Hepatocyte (in vitro differentiated cells): ENCODE measurements around the gene SIVA1. TPM values are rescaled to one million over a fixed set of nuclear protein-coding genes. Genes with fewer than 3 reads are reported as not detected.

Source experiments
- DNase-seq: peaks from one replicate; pipeline ENCODE4 v3.0.0-alpha.2; 2016; ENCODE audit warnings: low spot score
- H2AFZ ChIP-seq: fragments of 200-600 bp; sonication (generic); 2 replicates; pipeline ENCODE4 v1.6.0; 2016; ENCODE audit warnings: antibody characterized with exemption, mild to moderate bottlenecking
- H3K27ac ChIP-seq: fragments of 200-600 bp; sonication (generic); 2 replicates; pipeline ENCODE4 v1.5.1; 2016; ENCODE audit warnings: mild to moderate bottlenecking
- H3K27me3 ChIP-seq: fragments of 200-600 bp; sonication (generic); 2 replicates; pipeline ENCODE4 v1.6.1; 2016
- H3K36me3 ChIP-seq: fragments of 200-600 bp; sonication (generic); replicated peaks from 2 replicates; pipeline ENCODE4 v1.5.1; 2016; ENCODE audit warnings: low read depth; ENCODE audit not compliant: insufficient read depth
- H3K4me1 ChIP-seq: fragments of 200-600 bp; sonication (generic); 2 replicates; pipeline ENCODE4 v1.5.1; 2016; ENCODE audit warnings: mild to moderate bottlenecking, moderate library complexity; ENCODE audit not compliant: insufficient read depth
- H3K4me2 ChIP-seq: fragments of 200-600 bp; sonication (generic); 2 replicates; pipeline ENCODE4 v1.6.0; 2016
- H3K4me3 ChIP-seq: fragments of 200-600 bp; sonication (generic); 2 replicates; pipeline ENCODE4 v1.5.1; 2016; ENCODE audit warnings: mild to moderate bottlenecking
- H3K79me2 ChIP-seq: fragments of 200-600 bp; sonication (generic); 2 replicates; pipeline ENCODE4 v1.6.0; 2017; ENCODE audit warnings: mild to moderate bottlenecking
- H3K9me2 ChIP-seq: fragments of 200-600 bp; sonication (generic); replicated peaks from 2 replicates; pipeline ENCODE4 v1.6.0; 2017; ENCODE audit warnings: mild to moderate bottlenecking; ENCODE audit not compliant: insufficient read depth
- H3K9me3 ChIP-seq: fragments of 200-600 bp; sonication (generic); 2 replicates; pipeline ENCODE4 v1.5.1; 2016; ENCODE audit warnings: low read depth, mild to moderate bottlenecking
- H4K20me1 ChIP-seq: fragments of 200-600 bp; sonication (generic); 2 replicates; pipeline ENCODE4 v1.6.0; 2016; ENCODE audit warnings: mild to moderate bottlenecking; ENCODE audit not compliant: insufficient read depth, poor library complexity, severe bottlenecking
- EZH2 ChIP-seq: fragments of 200-600 bp; sonication (generic); IDR thresholded peaks from 2 replicates; pipeline ENCODE4 v1.6.1; 2016; ENCODE audit warnings: antibody characterized with exemption, mild to moderate bottlenecking, borderline replicate concordance
- EZH2phosphoT487 ChIP-seq: fragments of 200-600 bp; sonication (generic); IDR thresholded peaks from one replicate; pipeline ENCODE4 v1.6.1; 2018; ENCODE audit warnings: antibody characterized with exemption, mild to moderate bottlenecking, low read depth, moderate library complexity; ENCODE audit not compliant: unreplicated experiment, severe bottlenecking
- WGBS: methylation state at CpG from one replicate; pipeline ENCODE4 v1.1.6; 2016; ENCODE audit warnings: low lambda C conversion rate; ENCODE audit errors: missing lambda C conversion rate; 5-methylcytosine and 5-hydroxymethylcytosine counted together
- polyA plus RNA-seq: library from polyadenylated mRNA; unstranded; fragments of >200 nt; fragmentation: Nextera tagmentation; extraction: Ambion mirVana; gene quantifications from 2 replicates; pipeline ENCODE4 v1.2.1, GENCODE V29; 2016
- total RNA-seq: library from RNA; depleted of rRNA; stranded (reverse); fragments of >200 nt; gene quantifications from 2 replicates; pipeline ENCODE4 v1.2.3, GENCODE V29; 2014
- TF ChIP-seq, protein P1 (sequence below): fragments of 200-600 bp; sonication (generic); IDR thresholded peaks from 2 replicates; pipeline ENCODE4 v1.5.1; 2016; ENCODE audit warnings: antibody characterized with exemption, mild to moderate bottlenecking; ENCODE audit not compliant: poor library complexity

Gene SIVA1
- total and polyA plus RNA-seq, 2 experiments from 2014 or later: 149 to 163 TPM

- Histone ChIP-seq H3K9me3 (no peaks in the 10 kb centered on the region), H2AFZ (no peak overlapping the region), H3K4me2 (no peak overlapping the region), H3K9me2 (no peaks in the 10 kb centered on the region), H3K36me3 (no peaks in the 10 kb centered on the region), H3K27me3 (no peaks in the 10 kb centered on the region), H3K79me2 (no peaks in the 10 kb centered on the region), H3K27ac (no peak overlapping the region), H3K4me3 (no peak overlapping the region), H3K4me1 (no peaks in the 10 kb centered on the region), H4K20me1 (no peaks in the 10 kb centered on the region)
- TF ChIP-seq EZH2: no peak
- TF ChIP-seq EZH2phosphoT487: no peak
- TF ChIP-seq, protein P1, sequence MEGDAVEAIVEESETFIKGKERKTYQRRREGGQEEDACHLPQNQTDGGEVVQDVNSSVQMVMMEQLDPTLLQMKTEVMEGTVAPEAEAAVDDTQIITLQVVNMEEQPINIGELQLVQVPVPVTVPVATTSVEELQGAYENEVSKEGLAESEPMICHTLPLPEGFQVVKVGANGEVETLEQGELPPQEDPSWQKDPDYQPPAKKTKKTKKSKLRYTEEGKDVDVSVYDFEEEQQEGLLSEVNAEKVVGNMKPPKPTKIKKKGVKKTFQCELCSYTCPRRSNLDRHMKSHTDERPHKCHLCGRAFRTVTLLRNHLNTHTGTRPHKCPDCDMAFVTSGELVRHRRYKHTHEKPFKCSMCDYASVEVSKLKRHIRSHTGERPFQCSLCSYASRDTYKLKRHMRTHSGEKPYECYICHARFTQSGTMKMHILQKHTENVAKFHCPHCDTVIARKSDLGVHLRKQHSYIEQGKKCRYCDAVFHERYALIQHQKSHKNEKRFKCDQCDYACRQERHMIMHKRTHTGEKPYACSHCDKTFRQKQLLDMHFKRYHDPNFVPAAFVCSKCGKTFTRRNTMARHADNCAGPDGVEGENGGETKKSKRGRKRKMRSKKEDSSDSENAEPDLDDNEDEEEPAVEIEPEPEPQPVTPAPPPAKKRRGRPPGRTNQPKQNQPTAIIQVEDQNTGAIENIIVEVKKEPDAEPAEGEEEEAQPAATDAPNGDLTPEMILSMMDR: peak; percentile 85
- 57% methylated on average over 20 of the region's 20 CpGs for WGBS
- DNase-seq: peak; percentile 83
These were observed 44.2 kb upstream of the SIVA1 start for GRCh38 chr14:104708606-104709268.

DNA sequence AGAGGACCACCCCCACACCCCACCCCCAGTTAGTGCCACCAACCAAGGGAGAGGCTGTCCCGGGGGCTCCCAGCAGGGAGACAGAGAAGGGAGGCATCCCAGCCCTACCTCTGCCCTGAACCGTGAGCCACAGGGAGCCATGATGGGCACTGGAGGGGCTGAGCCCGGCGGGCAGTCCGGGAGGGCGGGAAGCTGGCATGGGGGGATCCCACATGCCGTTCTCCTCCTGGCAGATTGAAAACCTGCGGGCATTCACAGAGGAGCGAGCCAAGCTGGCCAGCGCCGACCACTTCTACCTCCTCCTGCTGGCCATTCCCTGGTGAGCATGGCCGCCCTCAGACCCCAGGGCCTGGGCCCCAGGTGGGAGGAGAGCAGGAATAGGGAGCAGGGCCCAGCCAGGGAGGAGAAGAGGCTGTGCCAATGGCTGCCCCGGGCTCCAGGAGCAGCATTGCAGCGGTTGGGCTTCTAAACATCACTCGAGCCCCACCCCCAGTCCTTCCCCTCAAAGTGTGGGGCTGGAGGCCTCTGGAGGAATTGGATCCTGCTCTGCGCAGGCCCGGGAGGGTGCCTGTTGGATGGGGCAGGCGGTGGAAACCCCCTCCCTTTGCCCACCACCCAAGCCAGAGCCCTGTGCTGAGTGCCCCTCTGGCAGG lies 43.4 kb upstream of the SIVA1 start:
- Histone ChIP-seq H3K27ac (no peak overlapping the region), H3K36me3 (no peaks in the 10 kb centered on the region), H3K79me2 (no peaks in the 10 kb centered on the region), H3K9me3 (no peaks in the 10 kb centered on the region), H3K4me2 (no peak overlapping the region), H2AFZ (no peak overlapping the region), H4K20me1 (no peaks in the 10 kb centered on the region), H3K27me3 (no peaks in the 10 kb centered on the region), H3K4me3 (no peak overlapping the region), H3K4me1 (no peaks in the 10 kb centered on the region), H3K9me2 (no peaks in the 10 kb centered on the region)
- DNase-seq: no peak
- WGBS: 83% methylated on average over 15 of the region's 18 CpGs
- TF ChIP-seq, protein P1: no peak
- TF ChIP-seq EZH2phosphoT487 (no peak), EZH2 (no peak)

GRCh38 chr14:104710071-104710735 lies 42.7 kb upstream of the SIVA1 start:
- Histone ChIP-seq H3K27me3 (no peaks in the 10 kb centered on the region), H3K4me2 (no peak overlapping the region), H3K9me3 (no peaks in the 10 kb centered on the region), H3K4me1 (no peaks in the 10 kb centered on the region), H3K36me3 (no peaks in the 10 kb centered on the region), H3K4me3 (no peak overlapping the region), H4K20me1 (no peaks in the 10 kb centered on the region), H3K27ac (no peak overlapping the region), H3K79me2 (no peaks in the 10 kb centered on the region), H3K9me2 (no peaks in the 10 kb centered on the region), H2AFZ (no peak overlapping the region)
- no peak for DNase-seq
- TF ChIP-seq EZH2phosphoT487 (no peak), EZH2 (no peak)
- TF ChIP-seq, protein P1: no peak
- WGBS: 96% methylated on average over 31 of the region's 34 CpGs
